ENCODE data around the gene USP15.
"Not testable (repeated sequence)": the region's sequence is repeated elsewhere in the genome, so short reads cannot be mapped to it uniquely, and the experiment has no call there.

DNA sequence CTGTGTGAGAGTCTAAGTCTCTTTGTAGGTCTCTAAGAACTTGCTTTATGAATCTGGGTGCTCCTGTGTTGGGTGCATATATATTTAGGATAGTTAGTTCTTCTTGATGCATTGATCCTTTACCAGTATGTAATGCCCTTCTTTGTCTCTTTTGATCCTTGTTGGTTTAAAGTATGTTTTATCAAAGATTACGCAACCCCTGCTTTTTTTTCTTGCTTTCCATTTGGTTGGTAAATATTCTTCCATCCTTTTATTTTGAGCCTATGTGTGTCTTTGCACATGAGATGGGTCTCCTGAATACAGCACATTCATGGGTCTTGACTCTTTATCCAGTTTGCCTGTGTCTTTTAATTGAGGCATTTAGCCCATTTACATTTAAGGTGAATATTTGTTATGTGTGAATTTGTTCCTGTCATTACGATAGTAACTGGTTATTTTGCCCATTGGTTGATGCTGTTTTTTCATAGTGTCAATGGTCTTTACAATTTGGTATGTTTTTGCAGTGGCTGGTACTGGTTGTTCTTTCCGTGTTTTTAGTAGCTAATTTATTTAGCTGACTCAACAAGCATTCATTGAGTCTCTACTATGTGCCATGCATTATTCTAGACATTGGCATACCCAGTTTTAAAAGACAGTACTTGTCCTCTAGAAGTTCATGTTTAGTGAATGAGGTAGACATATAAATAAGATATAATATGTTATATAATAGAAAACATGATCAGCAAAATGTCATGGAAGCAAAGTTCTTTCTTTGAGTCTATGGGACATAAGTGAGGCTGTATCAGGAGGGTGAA is 108.4 kb downstream of the USP15 start:
- not testable (repeated sequence) for TF ChIP-seq EZH2 (IDR thresholded peaks at IDR 0.05); POLR2AphosphoS5 (IDR thresholded peaks at IDR 0.05; ENCODE audit: borderline replicate concordance, low read depth, low read length)

All from SK-N-MC (cell line).